Keratinocyte (primary cell): ENCODE results near the gene TTPAL. TPM values are rescaled to one million over a fixed set of nuclear protein-coding genes. Genes with fewer than 3 reads are reported as not detected.

Source experiments
- DNase-seq: peaks from one replicate; pipeline ENCODE4 v3.0.0-alpha.2; 2011; ENCODE audit warnings: low read depth, missing footprints, low spot score
- FAIRE-seq: peaks from 2 replicates; lab custom pipeline; 2011; peaks lifted over from hg19 to GRCh38; lab: Jason Lieb, UNC
- H2AFZ ChIP-seq: 2 replicates; pipeline ENCODE4 v1.6.0; 2012; ENCODE audit warnings: low read length, control low read depth, inconsistent platforms; ENCODE audit not compliant: control insufficient read depth
- H3K27ac ChIP-seq: 2 replicates; pipeline ENCODE4 v1.5.1; 2011; ENCODE audit warnings: low read length; ENCODE audit not compliant: control insufficient read depth, insufficient read depth
- H3K27me3 ChIP-seq: 3 replicates; pipeline ENCODE4 v1.6.0; 2011; ENCODE audit warnings: low read length; ENCODE audit not compliant: control insufficient read depth, insufficient read depth; ENCODE audit errors: extremely low read depth
- H3K36me3 ChIP-seq, 2 experiments: 2 replicates in 1 of 2; 3 replicates in 1 of 2; pipeline ENCODE4 v1.5.1; 2011; ENCODE audit warnings: low read length in 2 of 2, mild to moderate bottlenecking in 1 of 2; ENCODE audit not compliant: control insufficient read depth in 2 of 2, insufficient read depth in 2 of 2; ENCODE audit errors: extremely low read depth in 1 of 2
- H3K4me1 ChIP-seq: 3 replicates; pipeline ENCODE4 v1.5.1; 2011; ENCODE audit warnings: low read length; ENCODE audit not compliant: control insufficient read depth, insufficient read depth; ENCODE audit errors: extremely low read depth
- H3K4me2 ChIP-seq: 3 replicates; pipeline ENCODE4 v1.6.0; 2011; ENCODE audit warnings: low read depth, low read length; ENCODE audit not compliant: control insufficient read depth, insufficient read depth; ENCODE audit errors: extremely low read depth
- H3K4me3 ChIP-seq, 3 experiments: fragments of 200-600 bp in 1 of 3; sonication (generic) in 1 of 3; 2 replicates in 2 of 3; 3 replicates in 1 of 3; pipeline ENCODE4 v1.5.1; 2011 to 2016; ENCODE audit warnings: low read length in 3 of 3, mild to moderate bottlenecking in 3 of 3, control low read depth in 2 of 3, inconsistent platforms in 1 of 3, low read depth in 1 of 3, mixed read lengths in 1 of 3, mixed run types in 1 of 3, moderate library complexity in 1 of 3; ENCODE audit not compliant: control insufficient read depth in 2 of 3, insufficient read depth in 2 of 3; ENCODE audit errors: extremely low read depth in 1 of 3
- H3K79me2 ChIP-seq: 2 replicates; pipeline ENCODE4 v1.6.0; 2012; ENCODE audit warnings: low read length; ENCODE audit not compliant: control insufficient read depth, insufficient read depth
- H3K9ac ChIP-seq: 3 replicates; pipeline ENCODE4 v1.6.0; 2011; ENCODE audit warnings: low read length; ENCODE audit not compliant: control insufficient read depth, insufficient read depth; ENCODE audit errors: extremely low read depth
- H3K9me1 ChIP-seq: 3 replicates; pipeline ENCODE4 v1.6.0; 2011; ENCODE audit warnings: low read length; ENCODE audit not compliant: control insufficient read depth, insufficient read depth; ENCODE audit errors: extremely low read depth
- H3K9me3 ChIP-seq: 2 replicates; pipeline ENCODE4 v1.5.1; 2012; ENCODE audit warnings: low read depth, low read length; ENCODE audit not compliant: control insufficient read depth
- H4K20me1 ChIP-seq: 3 replicates; pipeline ENCODE4 v1.6.0; 2011; ENCODE audit warnings: low read length; ENCODE audit not compliant: control insufficient read depth, insufficient read depth; ENCODE audit errors: extremely low read depth
- EZH2 ChIP-seq: IDR thresholded peaks from one replicate; pipeline ENCODE4 v1.6.1; 2012; ENCODE audit warnings: inconsistent platforms, mild to moderate bottlenecking, low read length, moderate library complexity
- dilution Hi-C: fragments of 300-500 bp; cut with MboI; formaldehyde crosslinking; loops from one replicate; pipeline ENCODE4 v1.7.0; 2020; ENCODE audit warnings: low sequenced_read_pairs; ENCODE audit not compliant: extremely low pct_ligation_motif_present
- polyA plus RNA-seq, 5 experiments: library from polyadenylated mRNA; depleted of rRNA in 3 of 5; stranded (reverse) in 3 of 5; stranded (forward) in 1 of 5; unstranded in 1 of 5; fragments of >200 nt; gene quantifications; 1 replicate in 1 of 5; 2 replicates in 3 of 5; 3 replicates in 1 of 5; pipeline versions ENCODE4 v1.2.1 to v1.2.3, GENCODE V29; 2011 to 2012; ENCODE audit warnings: missing spikeins in 2 of 5, low read depth in 1 of 5, low replicate concordance in 1 of 5
- TF ChIP-seq, protein P1 (sequence below), 3 experiments: IDR thresholded peaks in 1 of 3; conservative IDR thresholded peaks in 1 of 3; optimal IDR thresholded peaks in 1 of 3; 2 replicates in 2 of 3; 3 replicates in 1 of 3; pipeline versions ENCODE3 to v1.5.1; 2011; ENCODE audit warnings: low read length in 3 of 3, mild to moderate bottlenecking in 3 of 3, moderate library complexity in 2 of 3, control low read depth in 1 of 3, inconsistent platforms in 1 of 3; ENCODE audit not compliant: insufficient read depth in 2 of 3; ENCODE audit errors: extremely low read depth in 1 of 3

The TTPAL gene
- polyA plus RNA-seq, 1 donor (not counting 4 experiments of a cell fraction or from before 2014, with no cell fraction given) = 20.0 TPM

DNA sequence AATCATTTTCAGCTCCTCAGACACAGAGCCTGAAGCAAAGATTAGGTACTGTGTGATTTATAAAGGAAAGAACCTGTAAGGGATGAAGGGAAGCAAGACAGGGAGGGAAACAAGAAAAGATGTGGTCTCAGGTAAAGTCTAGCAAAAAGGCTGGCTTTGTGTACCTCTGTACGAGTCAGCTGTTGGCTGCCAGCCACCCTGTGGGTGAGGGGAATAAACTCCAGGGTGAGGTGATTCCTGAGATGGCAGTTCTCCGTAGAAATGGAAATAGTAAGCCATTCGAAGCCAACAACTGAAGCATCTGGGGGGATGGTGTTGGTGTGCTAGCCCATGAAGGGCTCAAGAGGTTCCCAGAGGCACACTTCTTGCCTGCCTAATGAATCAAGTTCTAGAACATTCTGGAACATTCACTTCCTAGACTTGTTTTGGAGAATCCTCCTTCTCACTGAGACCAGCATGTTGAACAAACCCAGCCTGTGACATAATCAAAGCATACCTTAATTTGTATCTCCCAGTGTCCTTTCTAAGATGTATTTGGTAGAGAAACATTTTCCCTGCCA lies 10.6 kb upstream of the TTPAL start:
- no peak overlapping the region for H3K27ac ChIP-seq
- no peaks in the 10 kb centered on the region for H3K27me3 ChIP-seq
- H3K4me3 ChIP-seq = no peak overlapping the region
- H3K9ac ChIP-seq = no peak overlapping the region
- H3K36me3 ChIP-seq = no peaks in the 10 kb centered on the region
- no peak overlapping the region for H3K4me2 ChIP-seq
- H3K9me1 ChIP-seq = no peaks in the 10 kb centered on the region
- DNase-seq (no peak), FAIRE-seq (peak; percentile 20)
- no peaks in the 10 kb centered on the region for H3K9me3 ChIP-seq
- H3K4me1 ChIP-seq = peaks cover 10% of the 10 kb centered on the region
- TF ChIP-seq, protein P1, sequence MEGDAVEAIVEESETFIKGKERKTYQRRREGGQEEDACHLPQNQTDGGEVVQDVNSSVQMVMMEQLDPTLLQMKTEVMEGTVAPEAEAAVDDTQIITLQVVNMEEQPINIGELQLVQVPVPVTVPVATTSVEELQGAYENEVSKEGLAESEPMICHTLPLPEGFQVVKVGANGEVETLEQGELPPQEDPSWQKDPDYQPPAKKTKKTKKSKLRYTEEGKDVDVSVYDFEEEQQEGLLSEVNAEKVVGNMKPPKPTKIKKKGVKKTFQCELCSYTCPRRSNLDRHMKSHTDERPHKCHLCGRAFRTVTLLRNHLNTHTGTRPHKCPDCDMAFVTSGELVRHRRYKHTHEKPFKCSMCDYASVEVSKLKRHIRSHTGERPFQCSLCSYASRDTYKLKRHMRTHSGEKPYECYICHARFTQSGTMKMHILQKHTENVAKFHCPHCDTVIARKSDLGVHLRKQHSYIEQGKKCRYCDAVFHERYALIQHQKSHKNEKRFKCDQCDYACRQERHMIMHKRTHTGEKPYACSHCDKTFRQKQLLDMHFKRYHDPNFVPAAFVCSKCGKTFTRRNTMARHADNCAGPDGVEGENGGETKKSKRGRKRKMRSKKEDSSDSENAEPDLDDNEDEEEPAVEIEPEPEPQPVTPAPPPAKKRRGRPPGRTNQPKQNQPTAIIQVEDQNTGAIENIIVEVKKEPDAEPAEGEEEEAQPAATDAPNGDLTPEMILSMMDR (optimal IDR thresholded peaks at IDR 0.05 in 1 of 3, IDR thresholded peaks at IDR 0.05 in 1 of 3, conservative IDR thresholded peaks at IDR 0.05 in 1 of 3; ENCODE audit: extremely low read depth in 1 of 3, insufficient read depth in 2 of 3, low read length in 3 of 3) = no peak
- TF ChIP-seq EZH2 = no peak
- no peaks in the 10 kb centered on the region for H4K20me1 ChIP-seq
- no peak overlapping the region for H2AFZ ChIP-seq
- H3K79me2 ChIP-seq = no peaks in the 10 kb centered on the region
- dilution Hi-C loops = loop anchor here (5.0 kb wide), 1 partner anchor 83 kb away; no protein-coding TSS in a partner anchor

DNA sequence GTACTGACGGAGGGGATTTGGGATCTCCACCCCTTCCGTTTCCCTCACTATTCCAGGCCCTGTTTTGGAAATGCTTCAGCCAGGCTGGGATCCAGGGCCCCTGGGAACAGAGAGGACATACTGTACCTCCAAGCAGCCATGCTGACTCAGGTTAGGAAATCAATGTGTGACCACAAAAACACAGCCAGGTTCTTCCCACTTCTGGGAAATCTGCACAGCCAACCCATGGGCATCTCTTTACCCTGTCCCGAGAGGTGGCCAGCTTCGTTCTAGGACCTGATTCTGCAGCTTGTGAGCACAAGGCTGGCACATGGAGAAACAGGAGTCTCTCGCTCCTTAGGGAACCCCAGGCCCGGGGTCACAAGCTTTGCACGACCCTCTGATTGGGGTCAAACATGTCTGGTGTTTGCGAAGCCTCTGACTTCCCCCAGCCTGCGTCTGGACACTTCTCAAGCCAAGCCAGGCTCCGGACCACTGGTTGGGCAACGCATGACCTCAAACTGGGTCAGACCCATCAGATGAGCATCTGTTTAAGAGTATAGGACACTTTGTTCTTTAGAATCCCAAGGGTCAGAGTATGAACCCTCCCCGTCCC lies 8.3 kb upstream of the TTPAL start:
- H3K36me3 ChIP-seq = no peaks in the 10 kb centered on the region
- H3K9ac ChIP-seq = no peak overlapping the region
- H3K27ac ChIP-seq = no peak overlapping the region

More for the DNA sequence above, 8.3 kb upstream of the TTPAL start:
- Histone ChIP-seq H3K4me3 (no peak overlapping the region), H2AFZ (peak overlapping the region; percentile 21), H4K20me1 (no peaks in the 10 kb centered on the region), H3K79me2 (no peaks in the 10 kb centered on the region), H3K9me3 (no peaks in the 10 kb centered on the region), H3K9me1 (no peaks in the 10 kb centered on the region), H3K4me1 (peaks cover 10% of the 10 kb centered on the region), H3K4me2 (no peak overlapping the region), H3K27me3 (no peaks in the 10 kb centered on the region)
- FAIRE-seq = no peak
- TF ChIP-seq, protein P1 (optimal IDR thresholded peaks at IDR 0.05 in 1 of 3, IDR thresholded peaks at IDR 0.05 in 1 of 3, conservative IDR thresholded peaks at IDR 0.05 in 1 of 3; ENCODE audit: extremely low read depth in 1 of 3, insufficient read depth in 2 of 3, low read length in 3 of 3) = no peak
- no peak for TF ChIP-seq EZH2
- dilution Hi-C loops = loop anchor here (5.0 kb wide), 1 partner anchor 85 kb away; no protein-coding TSS in a partner anchor
- DNase-seq = no peak
